Heart left ventricle (tissue), 16 donors: ENCODE data around the gene DLG1. TPM values are rescaled to one million over a fixed set of nuclear protein-coding genes. Genes with fewer than 3 reads are reported as not detected.

Source experiments
- ATAC-seq, 4 donors: fragments of 200-7000 bp; cut with Tn5 transposase; one replicate each; pipeline ENCODE4 v1.9.1; 2020 to 2022; ENCODE audit warnings: moderate library complexity in 4 of 4, mild to moderate bottlenecking in 3 of 4, moderate number of reproducible peaks in 1 of 4
- DNase-seq, 5 donors: peaks; one replicate each; pipeline ENCODE4 v3.0.0-alpha.2; 2020
- H3K27ac ChIP-seq, 12 donors: fragments of 200-600 bp; sonication (generic) in 4 of 12; one replicate each; pipeline versions ENCODE4 v1.5.0 to v1.8.0; 2016 to 2022; ENCODE audit warnings: mild to moderate bottlenecking in 2 of 12
- H3K27me3 ChIP-seq, 9 donors: fragments of 200-600 bp; sonication (generic) in 2 of 9; one replicate each; pipeline versions ENCODE4 v1.5.1 to v1.8.0; 2016 to 2022; ENCODE audit warnings: mild to moderate bottlenecking in 3 of 9
- H3K36me3 ChIP-seq, 9 donors: fragments of 200-600 bp; sonication (generic) in 2 of 9; one replicate each; pipeline versions ENCODE4 v1.5.0 to v1.8.0; 2018 to 2022; ENCODE audit warnings: mild to moderate bottlenecking in 2 of 9
- H3K4me1 ChIP-seq, 12 donors: fragments of 200-600 bp; sonication (generic) in 4 of 12; one replicate each; pipeline versions ENCODE4 v1.5.0 to v1.8.0; 2016 to 2022; ENCODE audit warnings: mild to moderate bottlenecking in 3 of 12
- H3K4me3 ChIP-seq, 12 donors: fragments of 200-600 bp; sonication (generic) in 4 of 12; one replicate each; pipeline versions ENCODE4 v1.5.0 to v1.8.0; 2017 to 2022; ENCODE audit warnings: mild to moderate bottlenecking in 9 of 12, moderate library complexity in 4 of 12
- H3K9me3 ChIP-seq, 12 donors: fragments of 200-600 bp; sonication (generic) in 4 of 12; one replicate each; pipeline versions ENCODE4 v1.5.0 to v1.8.0; 2016 to 2022; ENCODE audit warnings: mild to moderate bottlenecking in 1 of 12
- POLR2A ChIP-seq, 2 donors: fragments of 450-650 bp; IDR thresholded peaks; one replicate each; pipeline ENCODE4 v1.6.1; 2017; ENCODE audit warnings: antibody characterized with exemption in 2 of 2, mild to moderate bottlenecking in 2 of 2, moderate library complexity in 2 of 2
- WGBS, 4 donors: extraction: QIAGEN DNeasy Blood & Tissue Kit in 2 of 4; methylation state at CpG; one replicate each; pipeline versions ENCODE4 v1.1.5 to v1.1.7; 2013 to 2018; 5-methylcytosine and 5-hydroxymethylcytosine counted together
- intact Hi-C, 10 donors: fragments of 100-400 bp; cut with DNase I; formaldehyde crosslinking; loops; one replicate each; pipeline versions ENCODE4 v1.11.1 to v1.14.2; 2022
- polyA plus RNA-seq, 2 donors: library from polyadenylated mRNA; stranded (reverse); fragments of 200-250 nt; gene quantifications; one replicate each; pipeline ENCODE4 v1.2.3, GENCODE V29; 2013
- total RNA-seq, 9 donors: library from RNA; depleted of rRNA in 2 of 9; stranded (reverse); fragments of >200 nt in 2 of 9; fragmentation: NEBNext Ultra II Directional in 3 of 9; extraction: Animal tissue kit (Norgen Biotek cat#: 25700) in 3 of 9; gene quantifications; one replicate each; pipeline versions ENCODE4 v1.1.0 to v1.2.4, GENCODE V29; 2016 to 2023
- TF ChIP-seq, protein P1 (sequence below), 12 donors: fragments of 200-600 bp; sonication (generic) in 4 of 12; IDR thresholded peaks; one replicate each; pipeline versions ENCODE4 v1.5.0 to v1.8.0; 2018 to 2022; ENCODE audit warnings: antibody characterized with exemption in 12 of 12, mild to moderate bottlenecking in 5 of 12
- donor health status: ischemic (EF 13 %, LVEDD 7.1; RV severe dilation, severe dysfunction).
- donor health status: healthy with polysubstance abuse.
- donor health status: DM: no; HTN: yes; CAD: no.
- donor health status: DM: no; HTN: no; CAD: no.
- donor health status: ischemic (EF 25% LVEDD 6.9; RV normal size, moderate dysfunction).
- donor health status: ischemic (EF 25% LVEDD 5.7; RV mildly dilated, moderate dysfunction).
- donor health status: healthy.
- donor health status: DM: yes; HTN: yes; CAD: no.
- donor health status: ischemic (EF 35%, LVEDD 5.7; RV mildly dilated, moderate dysfunction).
- donor health status: nonischemic (EF 11% LVEDD 7.7; RV severe dilation, severe dysfunction).
- donor health status: DM: yes; HTN: yes; CAD: no.
- donor health status: PGD.
- donor health status: ischemic (EF 29% LVEDD 5.4; RV normal size, mild dysfunction).
- donor health status: nonischemic (EF 23%, LVEDD 6.1; RV moderate dilation, normal function).

The DLG1 gene
- total and polyA plus RNA-seq, 11 donors: 17.4 to 151 (median 63.6) TPM

DNA sequence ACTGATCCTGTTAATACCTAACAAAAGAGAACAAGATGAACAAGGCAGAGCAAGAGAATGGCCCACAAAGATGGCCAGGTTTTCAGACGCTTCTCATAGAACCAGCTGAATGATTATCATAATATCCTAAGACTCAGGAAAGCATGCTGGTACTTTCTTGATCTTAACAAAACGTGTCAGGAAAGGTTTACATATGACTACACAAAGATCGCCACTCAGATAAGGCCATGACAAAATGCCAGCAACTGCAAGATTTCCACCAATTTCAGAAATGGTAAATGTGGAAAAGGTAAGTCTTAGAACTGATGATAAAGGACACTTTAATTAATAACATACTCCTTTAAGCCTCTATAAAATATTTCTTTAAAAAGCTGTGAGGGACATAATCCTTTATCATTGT lies 108.8 kb downstream of the DLG1 start:
- TF ChIP-seq POLR2A (IDR thresholded peaks at IDR 0.05): no peak
- TF ChIP-seq, protein P1, sequence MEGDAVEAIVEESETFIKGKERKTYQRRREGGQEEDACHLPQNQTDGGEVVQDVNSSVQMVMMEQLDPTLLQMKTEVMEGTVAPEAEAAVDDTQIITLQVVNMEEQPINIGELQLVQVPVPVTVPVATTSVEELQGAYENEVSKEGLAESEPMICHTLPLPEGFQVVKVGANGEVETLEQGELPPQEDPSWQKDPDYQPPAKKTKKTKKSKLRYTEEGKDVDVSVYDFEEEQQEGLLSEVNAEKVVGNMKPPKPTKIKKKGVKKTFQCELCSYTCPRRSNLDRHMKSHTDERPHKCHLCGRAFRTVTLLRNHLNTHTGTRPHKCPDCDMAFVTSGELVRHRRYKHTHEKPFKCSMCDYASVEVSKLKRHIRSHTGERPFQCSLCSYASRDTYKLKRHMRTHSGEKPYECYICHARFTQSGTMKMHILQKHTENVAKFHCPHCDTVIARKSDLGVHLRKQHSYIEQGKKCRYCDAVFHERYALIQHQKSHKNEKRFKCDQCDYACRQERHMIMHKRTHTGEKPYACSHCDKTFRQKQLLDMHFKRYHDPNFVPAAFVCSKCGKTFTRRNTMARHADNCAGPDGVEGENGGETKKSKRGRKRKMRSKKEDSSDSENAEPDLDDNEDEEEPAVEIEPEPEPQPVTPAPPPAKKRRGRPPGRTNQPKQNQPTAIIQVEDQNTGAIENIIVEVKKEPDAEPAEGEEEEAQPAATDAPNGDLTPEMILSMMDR (IDR thresholded peaks at IDR 0.05): no peak
- Histone ChIP-seq H3K4me3 (no peak overlapping the region), H3K27ac (no peak overlapping the region), H3K9me3 (no peaks in the 10 kb centered on the region), H3K36me3 (peaks cover 0 to 10% (median 0%) of the 10 kb centered on the region in 9 donors), H3K4me1 (peaks cover 0 to 5% (median 0%) of the 10 kb centered on the region in 12 donors), H3K27me3 (no peaks in the 10 kb centered on the region)
- 61 to 76% (median 69%) methylated on average over 3 of the region's 3 CpGs for WGBS, 4 donors
- ATAC-seq (no peak), DNase-seq (no peak)
- intact Hi-C loops: loop anchor here in 9 of 10 donors (2.0 to 10.0 kb wide), 6 partner anchors 185 to 215 kb away; no protein-coding TSS in a partner anchor

DNA sequence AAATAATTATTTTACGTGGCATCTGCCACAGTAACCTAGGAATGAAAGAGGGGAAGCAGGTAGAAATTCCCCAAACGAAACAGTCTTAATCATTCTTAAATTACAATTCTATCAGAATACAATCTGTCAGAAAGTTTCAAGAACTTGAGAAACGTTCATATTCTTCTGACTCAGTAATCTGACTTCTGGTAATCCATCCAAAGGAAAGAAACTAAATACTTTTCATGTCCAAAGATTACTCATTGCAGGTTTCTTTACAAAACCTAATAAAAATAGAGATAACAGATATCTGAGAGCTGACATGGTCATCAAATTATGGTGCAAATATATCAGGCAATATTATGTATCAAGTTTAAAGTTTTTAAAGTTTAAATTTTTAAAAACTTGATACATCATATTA lies 109.4 kb downstream of the DLG1 start:
- Histone ChIP-seq H3K27ac (no peak overlapping the region), H3K4me3 (no peak overlapping the region), H3K4me1 (peaks cover 0 to 5% (median 0%) of the 10 kb centered on the region in 12 donors), H3K27me3 (no peaks in the 10 kb centered on the region), H3K9me3 (no peaks in the 10 kb centered on the region), H3K36me3 (peaks cover 0 to 9% (median 0%) of the 10 kb centered on the region in 9 donors)
- 71 to 84% (median 73%) methylated on average over 3 of the region's 3 CpGs for WGBS, 4 donors
- TF ChIP-seq POLR2A (IDR thresholded peaks at IDR 0.05): no peak
- TF ChIP-seq, protein P1 (IDR thresholded peaks at IDR 0.05): no peak
- ATAC-seq (no peak), DNase-seq (no peak)
- intact Hi-C loops: loop anchor here in 9 of 10 donors (2.0 to 10.0 kb wide), 6 partner anchors 184 to 214 kb away; no protein-coding TSS in a partner anchor

DNA sequence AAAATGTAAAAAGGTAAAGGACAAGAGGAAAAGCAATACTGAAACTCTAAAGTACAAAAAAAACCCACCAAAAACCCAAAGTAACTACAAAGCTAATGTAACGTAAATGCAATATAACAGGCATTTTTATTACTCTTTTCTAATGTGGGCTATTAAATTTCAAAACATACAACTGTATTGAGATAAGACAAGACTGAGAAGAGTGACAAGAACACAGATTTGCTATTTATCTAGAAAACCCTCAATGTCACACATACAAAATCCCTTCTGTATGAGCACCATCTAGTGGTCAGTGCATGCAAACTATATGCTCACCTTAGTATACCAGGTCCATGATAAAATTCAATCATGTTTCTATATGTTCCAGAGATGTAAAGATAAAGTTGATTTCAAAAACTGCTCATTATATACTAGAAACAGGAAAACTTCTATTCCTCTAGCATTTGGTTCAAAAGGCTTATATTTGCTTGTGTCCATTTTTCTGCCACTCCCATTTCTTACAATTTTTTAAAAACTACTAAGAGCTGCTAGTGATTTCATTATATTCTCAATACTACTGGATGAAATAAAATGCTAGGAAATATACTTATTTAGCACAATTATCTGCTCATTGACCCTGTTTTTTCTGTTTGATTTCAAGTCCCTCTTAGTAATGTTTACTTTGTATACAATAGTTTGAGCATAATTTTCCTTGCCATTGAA lies 111.4 kb downstream of the DLG1 start:
- TF ChIP-seq POLR2A (IDR thresholded peaks at IDR 0.05): no peak
- TF ChIP-seq, protein P1 (IDR thresholded peaks at IDR 0.05): peak; percentile 71 to 91 (median 82)
- no peaks in the 10 kb centered on the region for H3K9me3 ChIP-seq
- 71 to 88% (median 80%) methylated on average over 1 of the region's 1 CpG for WGBS, 4 donors
- no peak overlapping the region for H3K4me3 ChIP-seq
- H3K27me3 ChIP-seq: no peaks in the 10 kb centered on the region
- H3K36me3 ChIP-seq: no peaks in the 10 kb centered on the region
- ATAC-seq (peak; percentile 58 to 75 (median 64)), DNase-seq (peak in 1 of 5 donors; percentile 13)
- H3K4me1 ChIP-seq: peaks cover 0 to 13% (median 3%) of the 10 kb centered on the region in 12 donors
- intact Hi-C loops: loop anchor here (1.0 to 10.0 kb wide), 8 partner anchors 182 to 212 kb away; no protein-coding TSS in a partner anchor
- no peak overlapping the region for H3K27ac ChIP-seq

DNA sequence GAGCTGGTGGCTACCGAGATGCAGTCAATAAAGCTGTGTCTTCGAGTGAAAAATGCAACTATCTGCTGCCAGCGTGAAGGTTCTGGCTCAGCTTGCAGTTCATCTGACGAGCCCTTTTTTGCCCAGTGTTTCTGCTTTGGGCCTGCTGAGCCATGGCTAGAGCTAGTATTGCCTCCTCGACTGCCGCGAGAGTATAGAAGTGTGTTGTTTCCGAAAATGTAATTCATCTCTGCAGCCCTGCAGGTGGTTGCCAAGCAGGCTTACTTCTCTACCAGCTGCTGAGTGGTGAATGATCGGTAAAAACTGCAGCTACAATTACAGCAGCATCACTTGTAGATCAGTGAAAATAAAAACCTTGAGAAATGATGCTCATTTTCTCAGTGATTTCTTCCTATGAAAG lies 114.8 kb downstream of the DLG1 start:
- no peaks in the 10 kb centered on the region for H3K27me3 ChIP-seq
- no peaks in the 10 kb centered on the region for H3K9me3 ChIP-seq
- WGBS, 4 donors: 57 to 67% (median 65%) methylated on average over 9 of the region's 9 CpGs
- intact Hi-C loops: loop anchor here in 3 of 10 donors (10.0 kb wide), 2 partner anchors 179 to 209 kb away; no protein-coding TSS in a partner anchor
- DNase-seq: no peak
- ATAC-seq: peak in 1 of 4 donors; percentile 22
- H3K27ac ChIP-seq: no peak overlapping the region
- no peaks in the 10 kb centered on the region for H3K36me3 ChIP-seq
- peaks cover 0 to 31% (median 16%) of the 10 kb centered on the region in 12 donors for H3K4me1 ChIP-seq
- H3K4me3 ChIP-seq: no peak overlapping the region
- TF ChIP-seq, protein P1 (IDR thresholded peaks at IDR 0.05): no peak
- TF ChIP-seq POLR2A (IDR thresholded peaks at IDR 0.05): no peak
